ENCODE measurements around the gene HBM.

Gene HBM

GRCh38 chr16:180101-180675 is 14.4 kb downstream of the HBM start, which contains the start of gene HBQ1:
TSS of gene HBQ1 (plus strand) at chr16:180459. CDS start at chr16:180487, 28 bp downstream.
- H3K27ac ChIP-seq = no peak within 1 kb of the TSS
- no peak for DNase-seq (ENCODE audit: low spot score)
- peak within 1 kb of the TSS; percentile 63 for H3K4me3 ChIP-seq
- TF ChIP-seq, protein P1, sequence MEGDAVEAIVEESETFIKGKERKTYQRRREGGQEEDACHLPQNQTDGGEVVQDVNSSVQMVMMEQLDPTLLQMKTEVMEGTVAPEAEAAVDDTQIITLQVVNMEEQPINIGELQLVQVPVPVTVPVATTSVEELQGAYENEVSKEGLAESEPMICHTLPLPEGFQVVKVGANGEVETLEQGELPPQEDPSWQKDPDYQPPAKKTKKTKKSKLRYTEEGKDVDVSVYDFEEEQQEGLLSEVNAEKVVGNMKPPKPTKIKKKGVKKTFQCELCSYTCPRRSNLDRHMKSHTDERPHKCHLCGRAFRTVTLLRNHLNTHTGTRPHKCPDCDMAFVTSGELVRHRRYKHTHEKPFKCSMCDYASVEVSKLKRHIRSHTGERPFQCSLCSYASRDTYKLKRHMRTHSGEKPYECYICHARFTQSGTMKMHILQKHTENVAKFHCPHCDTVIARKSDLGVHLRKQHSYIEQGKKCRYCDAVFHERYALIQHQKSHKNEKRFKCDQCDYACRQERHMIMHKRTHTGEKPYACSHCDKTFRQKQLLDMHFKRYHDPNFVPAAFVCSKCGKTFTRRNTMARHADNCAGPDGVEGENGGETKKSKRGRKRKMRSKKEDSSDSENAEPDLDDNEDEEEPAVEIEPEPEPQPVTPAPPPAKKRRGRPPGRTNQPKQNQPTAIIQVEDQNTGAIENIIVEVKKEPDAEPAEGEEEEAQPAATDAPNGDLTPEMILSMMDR (IDR thresholded peaks at IDR 0.05) = no peak

- Histone ChIP-seq H3K4me3 (peak overlapping the region; percentile 63), H3K27ac (no peak overlapping the region)
- TF ChIP-seq, protein P1 (IDR thresholded peaks at IDR 0.05) = no peak
- DNase-seq (ENCODE audit: low spot score) = no peak
Measured at GRCh38 chr16:180681-181564, 15.1 kb downstream of the HBM start.

DNA sequence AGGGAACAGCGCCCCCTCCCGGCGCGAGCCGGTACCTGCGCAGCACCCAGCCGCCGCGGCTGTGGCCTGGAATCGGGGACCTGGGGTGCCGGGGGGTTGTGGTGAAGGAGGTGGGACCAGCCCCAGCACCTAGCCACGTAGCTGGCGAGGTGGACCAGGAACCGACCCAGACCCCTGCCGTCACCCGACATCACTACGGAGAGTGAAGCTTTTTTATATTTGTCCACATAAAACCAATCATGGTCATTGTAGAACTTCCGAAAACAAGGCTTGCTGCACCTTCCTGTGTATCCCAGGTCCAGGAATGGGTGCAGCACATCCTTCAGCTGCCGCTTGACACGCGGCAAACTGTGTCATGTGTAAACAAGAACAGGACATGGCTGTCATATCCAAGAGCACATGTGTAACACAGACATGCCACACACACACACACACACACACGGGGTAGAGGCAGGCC is 15.8 kb downstream of the HBM start:
- Histone ChIP-seq H3K4me3 (peak overlapping the region; percentile 63), H3K27ac (no peak overlapping the region)
- TF ChIP-seq, protein P1 (IDR thresholded peaks at IDR 0.05) = peak; percentile 94
- peak; percentile 78 for DNase-seq (ENCODE audit: low spot score)

- Histone ChIP-seq H3K4me3 (no peak overlapping the region), H3K27ac (no peak overlapping the region)
- TF ChIP-seq, protein P1 (IDR thresholded peaks at IDR 0.05) = no peak
- DNase-seq (ENCODE audit: low spot score) = no peak
Measured at GRCh38 chr16:183005-183404, 17.2 kb downstream of the HBM start.

GRCh38 chr16:185213-185612 is 19.4 kb downstream of the HBM start:
- Histone ChIP-seq H3K27ac (no peak overlapping the region), H3K4me3 (no peak overlapping the region)
- TF ChIP-seq, protein P1 (IDR thresholded peaks at IDR 0.05) = no peak
- DNase-seq (ENCODE audit: low spot score) = no peak

GRCh38 chr16:185691-186090 is 19.9 kb downstream of the HBM start:
- Histone ChIP-seq H3K4me3 (no peak overlapping the region), H3K27ac (no peak overlapping the region)
- TF ChIP-seq, protein P1 (IDR thresholded peaks at IDR 0.05) = no peak
- no peak for DNase-seq (ENCODE audit: low spot score)

Data from coronary artery (tissue), 2 donors.